ENCODE data around the gene PAOX. TPM values are rescaled to one million over a fixed set of nuclear protein-coding genes. Genes with fewer than 3 reads are reported as not detected.

The PAOX gene
- total RNA-seq, 1 experiment from 2014 or later = 4.1 TPM

DNA sequence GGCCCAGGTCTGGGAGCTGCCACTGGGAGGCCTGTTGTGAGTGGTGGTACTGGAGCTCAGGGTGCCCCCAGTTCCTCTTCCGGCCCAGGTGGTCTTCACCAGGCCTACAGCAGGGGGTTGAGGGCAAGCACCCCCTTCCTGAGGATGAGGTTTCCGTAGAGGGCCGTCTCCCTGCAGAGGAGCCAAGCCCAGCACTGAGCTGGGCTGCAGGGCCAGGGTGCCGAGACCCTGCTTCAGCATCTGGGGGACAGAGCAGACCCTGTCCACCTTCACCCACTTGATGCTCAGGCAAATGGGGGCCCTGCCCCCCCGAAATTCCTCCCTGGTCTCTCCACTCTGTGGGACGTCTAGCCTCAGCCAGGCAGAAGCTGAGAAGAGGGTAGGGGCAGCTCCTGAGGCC is 23.8 kb upstream of the PAOX start:
- DNase-seq = no peak
- Histone ChIP-seq H3K36me3 (replicated peaks; ENCODE audit: control insufficient read depth, insufficient read depth, low read length) (peaks cover 4% of the 10 kb centered on the region), H3K4me3 (ENCODE audit: insufficient read depth, low read depth, low read length) (no peak overlapping the region), H3K27me3 (ENCODE audit: control insufficient read depth, insufficient read depth, low read length) (no peaks in the 10 kb centered on the region)

DNA sequence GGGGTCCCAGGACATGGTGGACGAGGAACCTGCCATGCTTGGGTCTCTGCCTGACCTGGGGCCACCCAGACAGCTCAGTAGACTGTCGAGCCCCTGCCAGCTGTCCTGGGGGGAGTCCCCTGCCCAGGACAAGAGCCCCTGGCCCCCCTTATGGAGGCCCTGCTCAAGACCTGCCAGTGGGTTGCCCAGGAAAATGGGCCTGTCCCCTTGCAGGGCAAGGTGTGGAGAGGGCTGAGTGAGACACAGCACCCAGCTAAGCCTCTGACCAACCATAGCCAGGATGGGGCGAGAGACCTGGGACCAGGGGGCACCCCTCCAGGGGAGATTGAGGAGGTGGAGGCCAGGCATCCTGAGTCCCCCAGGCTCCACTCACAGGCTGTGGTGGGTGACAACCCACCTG is 23.1 kb upstream of the PAOX start:
- H3K4me3 ChIP-seq (ENCODE audit: insufficient read depth, low read depth, low read length) = no peak overlapping the region
- no peaks in the 10 kb centered on the region for H3K27me3 ChIP-seq (ENCODE audit: control insufficient read depth, insufficient read depth, low read length)
- DNase-seq = peak; percentile 51
- peaks cover 4% of the 10 kb centered on the region for H3K36me3 ChIP-seq (replicated peaks; ENCODE audit: control insufficient read depth, insufficient read depth, low read length)

DNA sequence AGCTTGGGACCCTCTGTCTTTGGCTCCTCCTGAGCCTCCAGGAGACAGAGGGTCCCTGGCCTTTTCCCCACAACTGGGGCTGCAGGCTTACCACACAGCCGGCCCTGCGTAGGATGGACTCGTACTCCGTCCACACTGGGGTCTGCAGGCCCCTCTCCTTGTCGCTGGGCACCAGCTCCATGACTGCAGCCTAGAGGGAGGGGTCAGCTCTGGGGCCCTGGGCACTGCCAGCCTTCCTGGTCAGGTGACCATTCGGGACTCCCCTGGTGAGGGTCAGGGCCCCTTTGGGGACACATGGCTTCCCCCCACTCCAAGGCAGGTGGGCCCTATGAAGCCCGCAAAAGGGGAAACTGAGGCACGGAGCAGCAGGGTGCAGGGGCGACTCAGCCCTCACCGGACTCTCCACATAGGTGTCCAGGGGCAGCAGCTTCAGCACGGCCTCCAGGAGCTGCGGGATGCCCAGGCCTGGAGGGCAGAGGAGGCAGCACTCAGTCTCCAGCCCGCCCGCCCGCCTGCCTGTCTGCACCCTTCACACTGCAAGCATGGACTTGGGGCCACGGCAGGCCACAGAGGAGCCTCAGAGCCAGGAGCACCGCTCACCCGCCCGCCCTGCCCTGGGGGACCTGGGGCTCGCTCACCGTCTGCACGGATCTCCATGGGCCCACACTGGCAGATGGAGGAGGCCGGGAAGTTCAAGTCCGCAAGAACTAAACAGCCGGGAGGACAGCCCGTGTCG is 22.3 kb upstream of the PAOX start:
- no peaks in the 10 kb centered on the region for H3K27me3 ChIP-seq (ENCODE audit: control insufficient read depth, insufficient read depth, low read length)
- peak; percentile 87 for DNase-seq
- H3K36me3 ChIP-seq (replicated peaks; ENCODE audit: control insufficient read depth, insufficient read depth, low read length) = peaks cover 4% of the 10 kb centered on the region
- H3K4me3 ChIP-seq (ENCODE audit: insufficient read depth, low read depth, low read length) = peak overlapping the region; percentile 78

DNA sequence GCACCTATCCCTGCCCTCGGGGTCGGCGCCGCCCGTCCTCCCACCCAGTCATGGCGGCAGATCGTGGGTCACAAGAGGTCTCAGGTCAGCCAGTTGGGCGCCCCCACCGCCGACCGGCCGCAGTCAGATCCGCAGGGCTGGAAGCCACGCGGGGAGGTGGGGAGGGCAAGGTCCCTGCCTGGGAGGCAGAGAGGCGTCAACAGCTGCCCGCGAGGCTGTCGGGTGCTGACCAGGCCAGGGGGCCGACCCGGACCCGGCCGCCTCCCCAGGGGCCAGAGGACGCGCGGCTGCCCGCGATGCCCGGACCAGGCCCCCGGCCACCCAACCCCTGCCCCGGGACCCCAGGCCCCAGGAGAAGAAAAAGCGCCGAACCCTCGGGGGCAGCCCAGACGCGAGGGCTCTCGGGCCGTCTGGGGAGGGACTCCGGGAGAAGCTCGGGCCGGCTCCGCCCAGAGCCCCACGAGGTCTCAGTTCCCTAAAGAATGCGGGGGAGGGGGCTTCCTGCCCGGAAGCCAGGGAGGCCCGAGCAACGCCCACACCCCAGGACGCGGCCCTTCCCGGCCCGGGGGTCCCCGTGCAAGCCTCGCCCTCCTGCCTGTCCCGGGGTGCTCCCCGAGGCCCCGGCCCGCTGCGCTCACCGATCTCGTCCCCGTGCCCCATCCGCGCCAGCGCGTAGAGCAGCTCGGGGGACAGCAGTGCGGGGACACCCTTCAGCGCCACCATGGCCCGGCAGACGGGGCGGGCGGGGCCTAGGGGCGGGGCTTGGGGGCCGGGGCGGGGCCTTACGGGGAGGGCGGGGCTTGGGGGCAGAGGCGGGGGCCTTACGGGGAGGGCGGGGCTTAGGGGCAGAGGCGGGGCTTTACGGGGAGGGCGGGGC is 21.5 kb upstream of the PAOX start, which contains the start of gene FUOM:
Gene FUOM (minus strand): TSS at position 735 of the 877 bp plus-strand sequence. CDS start 12 bp downstream, at position 723.
- peak; percentile 100 for DNase-seq
- H3K36me3 ChIP-seq (replicated peaks; ENCODE audit: control insufficient read depth, insufficient read depth, low read length) = peaks cover 5% of the 10 kb centered on the region
- no peaks in the 10 kb centered on the region for H3K27me3 ChIP-seq (ENCODE audit: control insufficient read depth, insufficient read depth, low read length)
- peak within 1 kb of the TSS; percentile 78 for H3K4me3 ChIP-seq (ENCODE audit: insufficient read depth, low read depth, low read length)

DNA sequence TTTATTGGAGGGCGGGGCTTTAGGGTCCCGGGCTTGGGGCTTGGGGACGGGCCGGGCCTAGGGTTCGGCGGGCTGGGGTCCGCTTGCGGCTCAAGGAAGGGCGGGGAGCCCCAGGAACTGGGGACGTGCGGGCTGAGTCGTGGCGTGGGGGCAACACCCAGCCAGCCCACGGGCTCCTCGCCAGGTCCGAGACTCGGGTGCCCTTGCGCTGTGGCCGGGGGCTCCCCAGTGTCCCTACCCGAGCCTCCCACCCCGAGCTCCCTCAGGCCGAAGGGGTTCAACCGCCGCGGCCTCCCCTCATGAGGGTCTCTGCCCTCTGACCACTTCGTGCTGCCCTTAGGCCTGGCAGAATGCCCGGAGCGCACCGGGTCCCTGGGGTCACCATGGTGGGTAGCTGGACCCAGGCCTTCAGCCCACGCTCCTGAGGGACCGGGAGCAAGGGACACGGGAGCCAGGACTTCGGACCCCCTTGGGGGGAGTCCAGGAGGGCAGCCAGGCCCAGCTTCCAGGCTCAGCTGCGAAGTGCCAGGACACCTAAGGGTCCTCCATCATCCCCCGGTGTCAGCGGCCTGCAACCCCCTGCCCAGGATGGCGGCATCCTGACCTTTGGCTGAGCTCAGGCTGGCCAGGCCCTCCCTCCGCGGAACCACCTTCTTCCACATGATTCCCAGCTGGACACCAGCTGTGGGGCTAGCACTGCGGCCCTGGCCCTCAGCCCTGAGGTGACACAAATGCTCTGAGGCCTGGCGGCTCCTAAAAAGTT is 20.7 kb upstream of the PAOX start:
- Histone ChIP-seq H3K27me3 (ENCODE audit: control insufficient read depth, insufficient read depth, low read length) (no peaks in the 10 kb centered on the region), H3K4me3 (ENCODE audit: insufficient read depth, low read depth, low read length) (no peak overlapping the region), H3K36me3 (replicated peaks; ENCODE audit: control insufficient read depth, insufficient read depth, low read length) (peaks cover 8% of the 10 kb centered on the region)
- no peak for DNase-seq

DNA sequence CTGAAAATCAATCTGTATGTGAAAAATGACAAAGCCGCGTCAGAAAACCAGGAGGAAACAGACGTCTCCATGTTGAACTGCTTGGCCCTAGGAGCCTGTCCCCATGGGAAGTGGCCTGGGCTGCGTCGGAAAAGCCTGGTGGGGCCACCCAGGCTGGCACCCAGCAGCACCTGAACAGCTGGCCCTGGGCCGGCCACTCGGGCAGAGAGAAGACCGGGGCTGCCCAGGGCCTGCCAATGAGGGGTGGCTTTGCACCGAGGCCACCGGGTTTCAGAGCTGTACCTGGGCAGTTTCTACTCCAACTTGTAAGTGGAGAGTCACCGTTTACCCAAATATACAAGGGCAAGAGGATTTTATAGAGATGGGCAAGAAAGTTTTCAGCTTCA is 20.1 kb upstream of the PAOX start:
- H3K27me3 ChIP-seq (ENCODE audit: control insufficient read depth, insufficient read depth, low read length) = no peaks in the 10 kb centered on the region
- H3K4me3 ChIP-seq (ENCODE audit: insufficient read depth, low read depth, low read length) = no peak overlapping the region
- DNase-seq = peak; percentile 49
- H3K36me3 ChIP-seq (replicated peaks; ENCODE audit: control insufficient read depth, insufficient read depth, low read length) = peaks cover 8% of the 10 kb centered on the region

DNA sequence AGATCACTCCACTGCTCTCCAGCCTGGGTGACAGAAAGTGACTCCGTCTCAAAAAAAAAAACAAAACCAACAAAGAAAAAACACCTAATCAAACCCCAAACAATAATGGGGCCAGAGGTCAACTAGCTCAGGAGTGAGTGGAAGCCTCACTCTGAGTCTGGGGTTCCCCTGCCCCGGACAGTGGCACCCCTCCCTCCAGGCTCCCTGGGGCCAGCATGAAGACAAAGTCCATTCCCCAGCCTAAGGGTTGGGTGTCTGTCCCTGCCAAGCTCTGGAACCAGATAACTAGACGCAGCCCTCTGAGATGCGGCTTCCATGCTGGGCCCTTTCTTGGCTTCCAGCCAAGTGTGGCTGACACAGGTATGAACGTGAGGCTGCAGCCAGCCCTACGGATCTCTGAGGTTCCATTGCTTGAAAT is 19.5 kb upstream of the PAOX start:
- peak; percentile 50 for DNase-seq
- H3K27me3 ChIP-seq (ENCODE audit: control insufficient read depth, insufficient read depth, low read length) = no peaks in the 10 kb centered on the region
- no peak overlapping the region for H3K4me3 ChIP-seq (ENCODE audit: insufficient read depth, low read depth, low read length)
- peaks cover 8% of the 10 kb centered on the region for H3K36me3 ChIP-seq (replicated peaks; ENCODE audit: control insufficient read depth, insufficient read depth, low read length)

DNA sequence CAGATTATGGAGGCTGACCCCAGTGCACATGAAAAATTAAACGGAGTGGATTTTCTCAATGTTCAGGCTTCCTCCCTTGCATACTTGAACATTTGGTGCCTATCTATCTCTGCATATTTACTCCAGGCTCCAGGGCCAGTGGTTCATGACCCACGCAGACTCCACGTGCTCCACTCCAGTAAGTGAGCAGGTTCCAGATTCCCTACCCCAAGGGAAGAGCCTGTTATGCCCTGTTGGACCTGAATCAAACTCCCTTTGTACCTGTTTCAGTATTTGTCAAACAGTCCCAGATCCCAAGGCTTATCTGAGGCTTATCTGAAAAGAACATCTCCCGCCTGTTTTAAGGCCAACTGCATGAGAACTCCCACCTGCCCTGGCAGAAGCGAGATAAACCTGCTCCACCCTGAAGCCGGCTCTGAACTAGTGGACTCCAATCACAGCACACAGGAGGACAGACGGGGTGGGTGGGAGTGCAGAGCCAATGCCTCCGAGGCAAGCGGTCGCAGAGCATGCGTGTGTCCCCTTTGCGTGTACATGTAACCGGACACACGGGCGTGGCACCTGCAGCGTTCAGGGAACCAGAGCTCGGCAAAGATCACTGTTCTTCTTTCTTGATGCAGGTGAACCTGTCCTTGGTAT is 19.0 kb upstream of the PAOX start:
- Histone ChIP-seq H3K4me3 (ENCODE audit: insufficient read depth, low read depth, low read length) (no peak overlapping the region), H3K36me3 (replicated peaks; ENCODE audit: control insufficient read depth, insufficient read depth, low read length) (peaks cover 11% of the 10 kb centered on the region), H3K27me3 (ENCODE audit: control insufficient read depth, insufficient read depth, low read length) (no peaks in the 10 kb centered on the region)
- no peak for DNase-seq

DNA sequence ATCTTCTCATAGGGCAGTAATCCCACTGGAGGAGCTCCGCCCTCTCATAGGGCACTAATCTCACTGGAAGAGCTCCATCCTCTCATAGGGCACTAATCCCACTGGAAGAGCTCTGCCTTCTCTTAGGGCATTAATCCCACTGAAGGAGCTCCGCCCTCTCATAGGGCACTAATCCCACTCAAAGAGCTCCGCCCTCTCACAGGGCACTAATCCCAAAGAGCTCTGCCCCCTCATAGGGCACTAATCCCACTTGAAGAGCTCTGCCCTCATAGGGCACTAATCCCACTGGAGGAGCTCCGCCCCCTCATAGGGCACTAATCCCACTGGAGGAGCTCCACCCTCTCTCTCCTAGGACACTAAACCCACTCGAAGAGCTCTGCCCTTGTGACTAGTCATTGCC is 17.8 kb upstream of the PAOX start:
- no peak overlapping the region for H3K4me3 ChIP-seq (ENCODE audit: insufficient read depth, low read depth, low read length)

DNA sequence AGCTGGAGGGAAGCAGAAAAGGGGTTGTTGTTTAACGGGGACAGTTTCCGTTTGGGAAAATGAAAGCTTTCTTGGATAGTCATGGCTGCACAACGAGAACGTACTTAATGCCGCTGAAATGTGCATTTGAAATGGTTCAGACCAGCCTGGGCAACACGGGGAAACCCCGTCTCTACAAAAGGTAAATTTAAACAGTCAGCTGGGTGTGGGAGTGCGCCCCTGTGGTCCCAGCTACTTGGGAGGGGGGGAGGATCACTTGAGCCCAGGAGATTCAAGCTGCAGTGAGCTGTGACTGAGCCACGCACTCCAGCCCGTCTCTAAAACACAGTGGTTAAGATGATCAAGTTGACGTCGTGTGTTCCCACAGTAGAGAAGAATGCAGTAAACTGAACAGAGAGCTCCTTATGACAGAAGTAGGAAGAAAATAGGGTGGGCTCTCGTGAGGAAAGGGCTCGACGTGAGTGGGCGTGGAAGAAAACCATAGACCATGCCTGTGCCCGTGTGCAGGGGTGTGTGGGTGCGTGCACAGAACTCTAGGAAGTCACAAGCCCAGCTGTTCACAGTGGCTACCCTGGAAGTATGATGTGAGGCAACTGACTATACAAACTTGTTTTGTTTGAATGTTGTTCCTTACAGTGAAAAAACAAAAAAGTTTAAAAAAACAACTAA is 17.2 kb upstream of the PAOX start:
- DNase-seq = no peak

More for the DNA sequence above, 17.8 kb upstream of the PAOX start:
- H3K36me3 ChIP-seq (replicated peaks; ENCODE audit: control insufficient read depth, insufficient read depth, low read length) = peaks cover 14% of the 10 kb centered on the region
- DNase-seq = no peak
- H3K27me3 ChIP-seq (ENCODE audit: control insufficient read depth, insufficient read depth, low read length) = no peaks in the 10 kb centered on the region

DNA sequence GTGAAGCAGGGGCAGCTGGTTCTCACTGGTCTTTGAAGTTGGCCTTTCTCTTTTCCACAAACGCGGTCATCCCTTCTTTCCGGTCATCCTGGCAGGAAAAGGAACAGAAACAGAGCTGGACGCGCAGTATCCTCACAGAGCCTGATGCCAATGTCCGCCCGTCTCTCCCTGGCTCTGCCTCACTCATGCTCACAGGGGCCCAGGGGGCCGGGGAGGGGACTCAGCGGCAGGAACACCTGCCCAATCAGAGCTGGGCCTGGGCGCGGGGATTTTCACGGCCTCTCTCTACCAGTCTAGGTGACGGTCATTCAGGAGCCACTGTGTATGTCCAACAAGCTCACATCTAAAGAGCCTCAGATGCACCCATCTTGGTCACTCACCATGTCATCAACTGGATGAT is 16.2 kb upstream of the PAOX start:
- DNase-seq = no peak
- H3K36me3 ChIP-seq (replicated peaks; ENCODE audit: control insufficient read depth, insufficient read depth, low read length) = peaks cover 15% of the 10 kb centered on the region
- no peaks in the 10 kb centered on the region for H3K27me3 ChIP-seq (ENCODE audit: control insufficient read depth, insufficient read depth, low read length)
- no peak overlapping the region for H3K4me3 ChIP-seq (ENCODE audit: insufficient read depth, low read depth, low read length)

More for the DNA sequence above, 17.2 kb upstream of the PAOX start:
- Histone ChIP-seq H3K27me3 (ENCODE audit: control insufficient read depth, insufficient read depth, low read length) (no peaks in the 10 kb centered on the region), H3K4me3 (ENCODE audit: insufficient read depth, low read depth, low read length) (no peak overlapping the region), H3K36me3 (replicated peaks; ENCODE audit: control insufficient read depth, insufficient read depth, low read length) (peaks cover 15% of the 10 kb centered on the region)

DNA sequence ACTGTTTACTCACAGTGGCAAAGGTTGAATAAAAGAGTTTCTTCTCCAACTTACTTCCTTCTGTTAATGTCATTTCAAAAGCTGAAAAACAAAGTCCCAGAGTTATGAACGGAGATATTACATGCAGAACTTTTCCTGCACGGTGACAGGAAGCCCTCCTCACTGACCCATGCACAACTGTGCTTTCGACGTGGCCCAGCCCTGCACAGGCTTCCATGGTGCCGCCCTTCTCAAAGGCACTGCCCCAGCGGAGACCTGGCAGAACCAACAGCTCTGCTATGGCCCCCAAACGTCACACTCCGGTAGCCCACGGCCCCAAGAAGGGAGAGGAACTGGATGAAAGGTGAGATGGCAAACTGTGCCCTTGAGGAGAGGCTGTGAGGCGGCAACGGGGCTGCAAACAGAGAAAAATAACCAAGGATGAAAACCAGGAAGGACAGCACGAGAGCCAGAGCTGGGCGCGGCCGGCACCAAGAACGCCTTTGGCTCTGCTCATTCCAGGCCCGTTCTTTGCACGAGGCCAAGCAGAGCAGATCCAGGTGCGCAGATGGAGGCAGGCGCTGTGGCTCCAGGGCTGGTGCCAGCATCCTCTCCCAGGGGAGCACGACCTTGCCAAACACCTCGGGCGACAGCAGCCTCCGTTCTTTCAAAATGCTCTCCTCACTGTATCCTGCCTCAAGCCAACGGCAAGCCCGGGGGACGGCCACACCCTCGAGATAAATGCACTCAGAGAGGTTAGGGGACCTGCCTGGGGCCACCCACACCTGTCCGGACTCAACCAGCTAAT is 14.2 kb upstream of the PAOX start:
- DNase-seq = no peak
- H3K36me3 ChIP-seq (replicated peaks; ENCODE audit: control insufficient read depth, insufficient read depth, low read length) = peaks cover 22% of the 10 kb centered on the region
- H3K4me3 ChIP-seq (ENCODE audit: insufficient read depth, low read depth, low read length) = no peak overlapping the region
- no peaks in the 10 kb centered on the region for H3K27me3 ChIP-seq (ENCODE audit: control insufficient read depth, insufficient read depth, low read length)

DNA sequence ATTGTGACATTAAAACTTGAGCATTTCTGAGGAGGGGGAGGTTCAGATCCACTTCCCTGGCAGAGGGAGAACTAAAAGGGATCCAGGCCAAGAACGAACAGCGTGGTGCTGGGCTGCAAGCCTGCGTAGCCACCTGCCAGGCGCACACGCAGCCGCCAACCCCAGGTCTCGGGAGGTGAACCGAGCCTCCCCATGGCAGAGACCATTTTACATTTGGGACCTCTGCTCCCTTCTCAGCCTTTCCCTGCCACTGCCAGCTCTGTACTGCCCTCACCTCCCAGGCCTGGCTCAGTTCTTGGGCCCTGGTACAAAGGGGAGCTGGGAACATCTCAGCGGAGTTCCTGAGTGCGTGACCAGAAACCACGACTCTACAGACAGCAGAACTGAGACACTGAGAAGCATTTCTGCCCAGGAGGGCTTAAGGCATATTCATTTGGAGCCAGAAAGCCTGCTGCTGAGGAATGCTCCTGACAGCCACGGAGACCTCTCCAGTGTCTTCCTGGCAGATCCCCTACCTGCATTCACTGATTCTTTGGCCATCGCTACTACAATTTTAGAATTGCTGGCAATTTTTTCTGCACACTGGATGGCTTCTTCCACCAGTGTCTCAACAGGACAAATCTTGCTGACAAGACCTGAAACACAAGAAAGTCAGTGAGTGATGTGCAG is 13.5 kb upstream of the PAOX start:
- Histone ChIP-seq H3K4me3 (ENCODE audit: insufficient read depth, low read depth, low read length) (no peak overlapping the region), H3K36me3 (replicated peaks; ENCODE audit: control insufficient read depth, insufficient read depth, low read length) (peaks cover 28% of the 10 kb centered on the region)

More for the DNA sequence above, 13.5 kb upstream of the PAOX start:
- DNase-seq = no peak
- H3K27me3 ChIP-seq (ENCODE audit: control insufficient read depth, insufficient read depth, low read length) = no peaks in the 10 kb centered on the region

Data from H7 (cell line).